HG03575 (cell line): ENCODE data around the gene CDKN2A.
"Not testable (repeated sequence)": the region's sequence is repeated elsewhere in the genome, so short reads cannot be mapped to it uniquely, and the experiment has no call there.

ENCODE experiments used
- ATAC-seq: cut with Tn5 transposase; IDR thresholded peaks from one replicate; pipeline ENCODE4 v1.9.1; 2021; ENCODE audit not compliant: unreplicated experiment, insufficient number of reproducible peaks, low FRiP score; ENCODE audit errors: extremely low read depth

Gene CDKN2A

DNA sequence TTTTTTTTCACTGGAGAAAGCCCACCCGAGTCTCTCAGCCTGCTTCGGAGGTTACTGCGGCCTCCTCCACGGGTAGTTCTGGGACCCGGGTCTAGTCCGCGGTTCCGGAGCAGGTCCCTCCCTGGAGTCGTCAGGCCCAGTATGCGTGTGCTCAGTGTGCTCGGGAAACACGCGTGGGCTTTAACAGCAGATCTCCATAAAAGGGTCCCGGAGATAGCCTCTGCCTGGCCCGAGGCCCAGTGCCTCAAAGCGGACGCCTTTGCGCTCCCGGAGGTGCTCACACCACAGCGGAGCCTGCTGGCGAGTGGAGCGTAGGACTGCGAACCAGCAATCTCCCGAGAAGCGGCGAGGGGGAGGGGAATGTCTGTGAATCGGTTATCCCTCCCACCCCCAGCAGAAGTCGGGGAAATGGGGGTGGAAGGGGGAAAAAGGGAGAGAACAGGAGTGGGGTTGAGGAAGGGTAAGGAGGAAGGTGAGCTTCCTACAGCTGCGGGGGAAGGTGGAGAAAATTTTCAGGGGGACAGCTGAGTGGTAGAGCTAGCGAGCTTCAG is 28.7 kb downstream of the CDKN2A start:
- no peak for ATAC-seq

DNA sequence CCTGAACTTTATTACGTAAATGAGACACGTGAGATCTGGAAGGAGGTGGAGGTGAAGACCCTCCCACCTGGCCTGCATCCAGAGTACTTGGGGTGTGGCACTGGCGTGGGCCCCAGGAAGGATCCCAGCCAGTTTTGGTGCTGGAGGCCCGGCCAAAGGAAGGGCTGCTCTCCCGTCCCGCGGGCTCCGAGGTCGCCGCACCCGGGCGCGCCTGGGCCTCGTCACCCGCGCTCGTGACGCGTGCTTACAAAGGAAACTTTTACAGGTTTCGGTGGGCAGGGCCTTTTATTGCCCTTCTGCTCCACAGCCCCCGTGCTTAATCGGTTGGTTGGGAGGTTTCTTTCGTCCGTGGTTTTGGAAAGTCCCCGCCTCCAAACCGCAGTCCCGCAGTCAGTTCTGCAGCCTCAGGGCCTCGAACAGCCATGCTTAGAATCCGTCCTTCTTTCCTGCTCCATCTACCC is 29.2 kb downstream of the CDKN2A start:
- no peak for ATAC-seq

DNA sequence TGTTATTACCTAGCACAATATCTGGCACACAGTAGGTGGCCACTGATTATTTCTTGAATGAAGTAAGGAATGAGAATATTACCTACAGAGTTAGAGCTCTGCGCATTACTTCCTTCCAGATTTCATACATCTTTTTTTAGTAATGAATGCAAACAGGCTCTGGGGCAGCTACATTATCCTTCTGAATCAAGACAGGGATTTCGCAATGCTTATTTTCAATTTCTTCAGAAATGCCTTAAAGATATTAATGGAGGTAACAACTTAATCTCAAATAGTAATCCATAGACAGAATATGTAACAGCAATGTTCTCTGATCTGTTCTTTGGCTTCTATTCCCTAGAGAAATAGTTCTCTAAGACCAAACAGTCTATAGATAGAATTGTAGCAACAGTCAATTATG is 32.6 kb downstream of the CDKN2A start:
- no peak for ATAC-seq

DNA sequence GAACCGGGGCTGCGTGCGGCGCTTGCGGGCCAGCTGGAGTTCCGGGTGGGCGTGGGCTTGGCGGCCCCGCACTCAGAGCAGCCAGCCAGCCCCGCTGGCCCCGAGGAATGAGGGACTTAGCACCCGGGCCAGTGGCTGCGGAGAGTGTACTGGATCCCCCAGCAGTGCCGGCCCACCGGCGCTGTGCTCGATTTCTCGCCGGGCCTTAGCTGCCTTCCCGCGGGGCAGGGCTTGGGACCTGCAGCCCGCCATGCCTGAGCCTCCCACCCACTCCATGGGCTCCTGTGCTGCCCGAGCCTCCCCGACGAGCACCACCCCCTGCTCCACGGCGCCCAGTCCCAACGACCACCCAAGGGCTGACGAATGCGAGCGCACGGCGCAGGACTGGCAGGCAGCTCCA is 34.9 kb downstream of the CDKN2A start:
- ATAC-seq, result not testable (repeated sequence)

DNA sequence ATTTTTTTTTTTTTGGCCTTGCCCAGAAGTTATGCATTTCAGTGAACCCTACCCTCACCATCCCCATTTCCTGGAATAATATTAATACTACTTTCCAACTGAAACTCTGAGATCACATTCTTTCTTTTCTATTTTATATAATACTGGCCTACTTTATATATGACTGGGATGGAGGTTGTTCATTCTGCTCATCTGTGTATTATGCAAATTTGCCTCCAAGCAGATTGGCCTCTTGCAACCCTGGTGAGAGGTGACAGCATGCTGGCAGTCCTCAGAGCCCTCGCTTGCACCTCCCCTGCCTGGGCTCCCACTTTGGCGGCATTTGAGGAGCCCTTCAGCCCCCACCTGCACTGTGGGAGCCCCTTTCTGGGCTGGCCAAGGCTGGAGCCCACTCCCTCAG is 35.4 kb downstream of the CDKN2A start:
- no peak for ATAC-seq

DNA sequence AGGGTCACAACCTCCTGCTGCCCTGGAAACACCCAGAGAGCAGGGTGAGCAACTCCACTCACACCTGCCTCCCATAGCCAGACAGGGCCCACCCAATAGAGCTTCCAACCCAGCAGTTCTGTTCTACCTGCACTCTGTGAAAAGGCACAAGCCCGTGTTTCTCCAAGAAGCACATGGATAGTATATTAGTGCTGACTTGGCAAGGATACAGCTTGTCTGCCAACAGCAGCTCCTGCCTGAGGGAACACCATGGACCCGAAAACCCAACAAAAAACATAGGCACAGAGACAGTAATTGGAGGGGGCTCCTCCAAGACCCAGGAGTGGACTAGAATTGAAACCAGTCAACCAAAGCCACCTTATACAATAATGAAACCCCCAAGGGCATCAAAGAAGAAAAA is 48.6 kb downstream of the CDKN2A start:
- ATAC-seq, result no peak

DNA sequence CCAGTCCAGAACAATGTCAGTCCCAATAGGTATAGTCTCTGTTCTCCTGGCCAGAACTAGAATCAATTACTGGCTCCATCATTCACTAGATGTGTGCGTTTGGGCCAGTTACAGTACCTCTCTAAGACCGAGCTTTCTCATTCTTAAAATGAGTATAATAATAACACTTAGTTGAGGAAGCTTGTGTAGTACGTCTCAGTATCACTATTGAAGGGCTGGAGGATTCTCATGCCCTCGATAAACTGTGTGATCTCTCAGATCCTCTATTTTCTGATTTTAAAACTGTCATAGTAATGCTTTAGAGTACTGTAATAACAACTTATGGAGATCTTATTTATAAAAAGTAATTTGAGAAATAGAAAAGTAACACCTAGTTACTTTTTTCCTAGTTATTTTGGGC is 50.7 kb downstream of the CDKN2A start:
- no peak for ATAC-seq

DNA sequence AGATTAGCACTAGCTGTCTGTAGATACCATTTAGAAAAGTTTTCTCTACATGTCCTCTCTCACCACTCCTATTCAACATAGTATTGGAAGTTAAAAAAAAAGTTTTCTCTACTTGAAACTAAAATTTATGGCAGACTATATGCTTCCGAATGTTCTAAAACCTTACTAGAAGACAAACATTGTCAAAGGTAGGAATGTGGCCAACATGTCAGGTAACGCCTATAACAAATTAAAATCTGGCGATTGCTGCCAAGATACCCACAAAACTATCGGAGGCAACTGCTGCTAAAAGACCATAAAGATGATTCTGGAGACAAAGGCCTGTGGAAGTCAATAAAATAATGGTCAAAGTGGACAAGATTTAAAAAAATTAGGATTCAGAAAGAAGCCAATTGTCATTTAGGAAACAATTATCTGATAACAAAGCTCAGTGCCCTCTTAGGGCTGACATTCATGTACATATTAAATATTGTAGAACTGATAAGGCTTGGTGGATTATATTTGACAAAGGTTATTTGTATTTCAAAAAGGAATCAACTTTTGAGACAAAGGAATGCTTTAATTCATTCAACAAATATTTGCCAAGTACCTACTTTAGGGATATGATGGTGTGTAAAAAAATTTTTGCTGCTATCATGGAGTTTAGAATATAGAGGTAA is 52.7 kb downstream of the CDKN2A start:
- ATAC-seq, result no peak

DNA sequence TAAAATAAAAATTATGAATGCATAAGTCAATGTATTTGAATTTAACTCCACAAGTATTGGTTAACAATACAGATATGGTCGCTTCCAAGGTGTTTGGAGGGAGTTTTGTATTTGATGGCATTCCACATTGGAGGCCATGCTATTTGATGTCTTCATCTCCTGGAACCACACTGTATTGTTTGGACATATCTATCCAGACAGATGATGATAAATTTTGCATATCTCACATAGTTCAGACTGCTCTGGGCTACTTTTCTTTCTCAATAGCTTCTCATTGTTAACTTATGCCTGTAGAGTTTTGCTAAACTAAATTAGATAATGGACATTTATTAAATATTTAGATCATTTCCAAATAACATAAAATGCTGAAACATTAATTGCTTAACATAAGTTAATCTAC is 58.0 kb downstream of the CDKN2A start:
- ATAC-seq, result no peak

DNA sequence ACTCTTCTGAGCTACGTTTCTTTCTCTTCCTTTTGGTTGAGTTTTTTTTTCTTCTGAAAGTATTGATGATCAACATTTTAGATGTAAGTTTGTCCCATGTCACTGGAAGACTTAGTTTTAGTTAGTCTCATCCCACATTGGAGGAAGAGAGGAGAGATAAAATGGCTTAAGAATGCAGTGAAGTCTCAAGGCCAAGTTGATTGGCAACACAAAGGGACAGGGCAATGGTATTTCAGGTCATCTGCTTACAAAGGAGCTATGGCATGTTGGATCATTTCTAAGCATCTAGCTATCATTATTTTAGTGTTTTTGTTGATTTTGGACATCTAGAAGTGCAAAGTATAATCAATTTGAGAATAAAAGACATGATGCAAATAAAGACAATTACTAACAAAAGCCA is 58.6 kb downstream of the CDKN2A start:
- ATAC-seq, result no peak

DNA sequence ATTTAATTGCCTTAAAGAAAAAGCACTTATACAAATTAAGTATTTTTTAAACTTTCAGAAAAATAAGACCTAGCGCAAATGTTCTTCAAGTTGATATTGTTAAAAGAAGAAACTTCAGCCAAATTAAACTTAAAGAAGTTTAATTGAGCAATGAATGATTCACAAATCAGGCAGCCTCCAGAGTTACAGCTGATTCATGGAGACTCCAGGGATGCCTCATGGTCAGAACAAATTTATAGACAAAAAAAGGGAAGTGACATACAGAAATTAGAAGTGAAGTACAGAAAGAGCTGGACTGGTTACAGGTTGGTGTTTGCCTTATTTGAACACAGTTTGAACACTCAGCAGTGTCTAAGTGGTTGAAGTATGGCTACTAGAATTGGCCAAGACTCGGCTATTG is 60.3 kb downstream of the CDKN2A start:
- no peak for ATAC-seq

DNA sequence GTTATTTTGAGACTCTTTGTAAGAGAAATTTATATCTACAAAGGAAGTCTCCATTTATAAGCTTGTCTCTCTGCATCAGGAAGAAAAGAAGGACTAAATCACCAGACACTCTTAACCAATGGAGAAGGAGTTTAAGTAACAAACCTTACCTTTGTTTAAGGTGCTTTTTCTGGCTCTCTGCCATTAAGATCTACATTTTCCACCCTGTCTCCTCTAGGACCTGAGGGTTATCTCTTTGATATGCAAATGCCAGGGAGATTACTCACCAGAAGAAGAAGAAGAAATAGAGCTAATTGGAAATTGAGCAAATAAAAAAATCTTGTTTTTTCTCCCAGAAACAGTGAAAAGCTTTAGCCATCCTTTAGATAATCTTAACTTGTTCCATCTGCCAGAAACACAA is 60.9 kb downstream of the CDKN2A start:
- ATAC-seq, result no peak

DNA sequence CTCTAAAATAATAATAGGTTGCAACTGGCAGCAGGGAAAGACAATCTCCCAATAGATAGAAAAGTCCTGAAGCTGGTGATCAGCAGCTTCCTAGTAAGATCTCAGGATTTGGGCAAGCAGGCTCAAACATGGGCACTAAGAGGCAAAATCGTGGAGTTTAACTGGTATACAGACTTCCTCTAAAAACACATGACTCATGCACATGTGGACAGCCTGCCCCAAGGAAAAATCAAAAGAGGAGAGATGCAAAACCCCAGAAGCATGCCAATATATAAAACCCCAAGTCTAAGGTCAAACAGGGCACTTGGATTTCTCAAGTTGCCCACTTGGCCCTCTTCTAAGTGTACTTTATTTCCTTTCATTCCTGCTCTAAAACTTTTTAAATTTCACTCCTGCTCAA is 62.8 kb downstream of the CDKN2A start:
- ATAC-seq, result no peak

DNA sequence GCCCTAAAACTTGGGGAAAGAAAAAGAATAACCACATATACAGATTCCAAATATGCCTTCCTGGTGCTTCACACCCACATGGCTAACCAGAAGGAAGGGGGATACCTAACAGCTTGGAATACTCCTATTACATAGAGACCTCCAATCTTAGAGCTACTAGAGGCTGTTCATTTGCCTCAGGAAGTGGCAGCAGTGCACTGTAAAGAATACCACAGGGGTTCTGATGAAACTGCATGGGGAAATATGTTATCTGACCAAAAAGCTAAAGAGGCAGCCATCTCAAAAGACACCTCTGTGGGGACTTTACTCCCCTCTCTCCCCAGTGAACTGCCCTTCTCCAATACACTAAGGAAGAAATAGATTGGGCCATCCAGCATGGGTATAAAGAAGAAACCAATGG is 66.4 kb downstream of the CDKN2A start:
- ATAC-seq, result no peak

DNA sequence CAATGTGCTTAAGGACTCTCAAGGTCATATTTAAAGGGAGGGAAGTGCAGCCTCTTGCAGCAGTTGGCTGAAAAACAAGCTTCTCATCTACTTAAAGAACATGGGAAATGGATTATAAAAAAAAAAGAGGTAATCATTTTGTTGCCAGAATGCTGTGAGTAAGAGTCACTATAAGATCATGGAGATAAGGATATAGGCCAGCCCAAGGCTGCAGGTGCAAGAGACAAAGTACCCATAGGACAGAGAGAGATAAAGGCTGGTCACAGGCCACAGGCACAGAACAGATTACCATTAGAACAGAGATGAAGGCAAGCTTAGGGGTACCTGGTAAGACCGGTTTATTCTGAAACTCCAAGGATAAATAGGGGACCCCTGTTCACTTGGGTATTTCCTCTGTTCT is 70.5 kb downstream of the CDKN2A start:
- no peak for ATAC-seq

DNA sequence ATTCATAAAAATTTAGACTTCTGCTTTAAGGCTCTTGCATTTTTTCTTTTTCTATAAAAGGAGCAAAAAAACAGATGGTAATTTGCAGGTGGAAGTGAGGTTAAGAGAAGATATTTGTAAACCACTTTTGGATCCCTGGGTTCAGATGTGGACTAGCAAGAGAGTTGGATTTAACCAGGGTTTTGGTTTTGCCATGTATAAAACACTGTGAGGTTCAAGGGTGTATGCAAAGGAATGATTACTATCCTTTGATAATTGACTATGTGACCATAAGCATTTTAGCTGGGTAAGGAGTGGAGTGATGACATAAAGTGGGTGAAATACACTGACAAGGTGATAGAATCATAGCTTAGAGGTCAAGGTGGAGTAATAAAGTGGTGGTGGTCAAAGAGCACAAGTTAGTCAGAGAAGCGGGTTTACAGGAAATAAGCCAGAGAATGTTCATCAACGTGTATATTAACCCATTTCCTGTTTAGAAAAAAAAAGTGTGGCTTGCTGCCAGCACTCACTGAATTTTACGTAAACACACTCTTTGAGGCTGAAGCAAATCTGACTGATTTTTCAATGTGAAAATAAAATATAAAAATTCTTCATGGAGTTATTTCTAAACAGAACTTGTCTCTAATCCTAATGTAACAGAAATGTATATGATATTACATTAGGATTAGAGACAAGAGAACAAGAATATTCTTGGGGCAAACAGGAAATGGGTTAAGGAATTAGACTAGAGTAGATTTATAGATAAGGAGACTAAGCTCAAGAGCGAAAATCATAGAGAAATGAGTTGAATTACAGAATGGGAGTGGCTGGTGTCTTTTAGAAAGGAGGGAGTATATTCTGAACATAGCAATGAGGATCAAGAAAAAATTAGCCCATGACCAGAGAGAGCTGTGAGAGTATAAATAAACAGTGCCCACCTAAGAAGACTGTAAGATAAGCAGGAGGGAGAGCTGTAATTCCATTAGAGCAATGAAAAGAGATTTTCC is 74.5 kb downstream of the CDKN2A start:
- ATAC-seq, result peak; percentile 71
